ENCODE data around the gene E2F6. TPM values are rescaled to one million over a fixed set of nuclear protein-coding genes. Genes with fewer than 3 reads are reported as not detected.
"Not testable (repeated sequence)": the region's sequence is repeated elsewhere in the genome, so short reads cannot be mapped to it uniquely, and the experiment has no call there.

E2F6 gene
- total RNA-seq, 4 donors from 2014 or later = 15.6 to 20.1 (median 19.6) TPM

DNA sequence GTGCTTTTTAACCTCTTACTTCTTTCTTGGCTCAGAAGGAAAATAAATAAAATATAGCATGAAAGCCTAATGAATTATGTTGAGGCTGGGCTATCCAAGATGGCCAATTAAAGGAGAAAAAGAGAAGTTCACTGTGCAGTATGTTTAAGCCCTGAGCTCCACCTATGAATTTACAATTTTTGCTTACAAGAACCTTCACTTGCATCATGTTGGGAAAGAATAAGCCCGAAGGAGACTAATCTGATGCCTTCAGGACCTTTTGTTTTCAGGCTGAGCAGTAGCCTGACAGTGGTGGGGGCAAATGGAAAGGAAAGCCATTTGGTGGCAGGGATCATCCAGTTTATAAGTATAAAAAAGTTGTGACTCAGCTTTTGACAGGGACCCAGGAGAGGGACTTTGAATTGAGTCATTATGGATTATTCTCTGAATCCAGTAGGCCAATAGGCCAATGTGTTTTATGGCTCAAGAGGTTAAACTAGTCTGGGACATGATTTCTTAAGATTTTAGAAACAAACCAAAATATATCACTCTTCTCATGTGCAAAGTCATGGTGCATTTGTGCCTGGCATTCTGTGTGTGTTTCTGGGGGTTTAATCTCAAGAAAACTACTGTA lies 56.9 kb downstream of the E2F6 start:
- Histone ChIP-seq H3K4me3 (no peak overlapping the region), H3K27me3 (no peaks in the 10 kb centered on the region), H3K4me1 (peaks cover 0 to 53% (median 2%) of the 10 kb centered on the region in 3 donors), H3K27ac (no peak overlapping the region), H3K36me3 (no peaks in the 10 kb centered on the region), H3K9me3 (no peaks in the 10 kb centered on the region)
- WGBS, 2 donors (ENCODE audit: low coverage in 1 of 2) = 78 to 100% methylated on average over 1 of the region's 1 CpG
- no peak for TF ChIP-seq POLR2A (IDR thresholded peaks at IDR 0.05)
- no peak for TF ChIP-seq POLR2AphosphoS5 (IDR thresholded peaks at IDR 0.05)
- TF ChIP-seq, protein P1, sequence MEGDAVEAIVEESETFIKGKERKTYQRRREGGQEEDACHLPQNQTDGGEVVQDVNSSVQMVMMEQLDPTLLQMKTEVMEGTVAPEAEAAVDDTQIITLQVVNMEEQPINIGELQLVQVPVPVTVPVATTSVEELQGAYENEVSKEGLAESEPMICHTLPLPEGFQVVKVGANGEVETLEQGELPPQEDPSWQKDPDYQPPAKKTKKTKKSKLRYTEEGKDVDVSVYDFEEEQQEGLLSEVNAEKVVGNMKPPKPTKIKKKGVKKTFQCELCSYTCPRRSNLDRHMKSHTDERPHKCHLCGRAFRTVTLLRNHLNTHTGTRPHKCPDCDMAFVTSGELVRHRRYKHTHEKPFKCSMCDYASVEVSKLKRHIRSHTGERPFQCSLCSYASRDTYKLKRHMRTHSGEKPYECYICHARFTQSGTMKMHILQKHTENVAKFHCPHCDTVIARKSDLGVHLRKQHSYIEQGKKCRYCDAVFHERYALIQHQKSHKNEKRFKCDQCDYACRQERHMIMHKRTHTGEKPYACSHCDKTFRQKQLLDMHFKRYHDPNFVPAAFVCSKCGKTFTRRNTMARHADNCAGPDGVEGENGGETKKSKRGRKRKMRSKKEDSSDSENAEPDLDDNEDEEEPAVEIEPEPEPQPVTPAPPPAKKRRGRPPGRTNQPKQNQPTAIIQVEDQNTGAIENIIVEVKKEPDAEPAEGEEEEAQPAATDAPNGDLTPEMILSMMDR (IDR thresholded peaks at IDR 0.05) = no peak
- TF ChIP-seq EP300 (IDR thresholded peaks at IDR 0.05) = no peak
- no peak for ATAC-seq

- TF ChIP-seq POLR2A (IDR thresholded peaks at IDR 0.05) = no peak
- TF ChIP-seq POLR2AphosphoS5 (IDR thresholded peaks at IDR 0.05) = no peak
- no peak for TF ChIP-seq EP300 (IDR thresholded peaks at IDR 0.05)
- H3K9me3 ChIP-seq = no peaks in the 10 kb centered on the region
- peak overlapping the region; percentile 6 to 78 (median 74) for H3K27ac ChIP-seq
- no peaks in the 10 kb centered on the region for H3K36me3 ChIP-seq
- peaks cover 0 to 52% (median 2%) of the 10 kb centered on the region in 3 donors for H3K4me1 ChIP-seq
- H3K4me3 ChIP-seq = no peak overlapping the region
- ATAC-seq = no peak
- 69% methylated on average over 6 of the region's 6 CpGs for WGBS, 2 donors (ENCODE audit: low coverage in 1 of 2)
- H3K27me3 ChIP-seq = no peaks in the 10 kb centered on the region
Measured at GRCh38 chr2:11407413-11407812, 58.5 kb downstream of the E2F6 start.

- 12% methylated on average over 2 of the region's 3 CpGs; no CpG with 5 or more reads in 1 of the 2 donors for WGBS, 2 donors (ENCODE audit: low coverage in 1 of 2)
- H3K27ac ChIP-seq = peak overlapping the region; percentile 6 to 78 (median 74)
- peaks cover 0 to 48% (median 2%) of the 10 kb centered on the region in 3 donors for H3K4me1 ChIP-seq
- no peak overlapping the region for H3K4me3 ChIP-seq
- peak; percentile 67 for ATAC-seq
- TF ChIP-seq, protein P1 (IDR thresholded peaks at IDR 0.05) = no peak
- peak; percentile 8 for TF ChIP-seq POLR2AphosphoS5 (IDR thresholded peaks at IDR 0.05)
- H3K27me3 ChIP-seq = no peaks in the 10 kb centered on the region
- no peaks in the 10 kb centered on the region for H3K9me3 ChIP-seq
- no peaks in the 10 kb centered on the region for H3K36me3 ChIP-seq
Measured at GRCh38 chr2:11406958-11407381, 59.0 kb downstream of the E2F6 start.

- Histone ChIP-seq H3K27me3 (no peaks in the 10 kb centered on the region), H3K4me1 (peaks cover 0 to 42% (median 2%) of the 10 kb centered on the region in 3 donors), H3K4me3 (no peak overlapping the region), H3K27ac (peak overlapping the region; percentile 6 to 78 (median 74)), H3K36me3 (no peaks in the 10 kb centered on the region), H3K9me3 (no peaks in the 10 kb centered on the region)
- peak; percentile 38 for ATAC-seq
- TF ChIP-seq, protein P1 (IDR thresholded peaks at IDR 0.05) = no peak
- TF ChIP-seq POLR2AphosphoS5 (IDR thresholded peaks at IDR 0.05) = peak; percentile 45
- WGBS, 2 donors (ENCODE audit: low coverage in 1 of 2) = 21 to 25% methylated on average over 10 to 17 of the region's 18 CpGs
Measured at GRCh38 chr2:11406267-11406957, 59.5 kb downstream of the E2F6 start.

DNA sequence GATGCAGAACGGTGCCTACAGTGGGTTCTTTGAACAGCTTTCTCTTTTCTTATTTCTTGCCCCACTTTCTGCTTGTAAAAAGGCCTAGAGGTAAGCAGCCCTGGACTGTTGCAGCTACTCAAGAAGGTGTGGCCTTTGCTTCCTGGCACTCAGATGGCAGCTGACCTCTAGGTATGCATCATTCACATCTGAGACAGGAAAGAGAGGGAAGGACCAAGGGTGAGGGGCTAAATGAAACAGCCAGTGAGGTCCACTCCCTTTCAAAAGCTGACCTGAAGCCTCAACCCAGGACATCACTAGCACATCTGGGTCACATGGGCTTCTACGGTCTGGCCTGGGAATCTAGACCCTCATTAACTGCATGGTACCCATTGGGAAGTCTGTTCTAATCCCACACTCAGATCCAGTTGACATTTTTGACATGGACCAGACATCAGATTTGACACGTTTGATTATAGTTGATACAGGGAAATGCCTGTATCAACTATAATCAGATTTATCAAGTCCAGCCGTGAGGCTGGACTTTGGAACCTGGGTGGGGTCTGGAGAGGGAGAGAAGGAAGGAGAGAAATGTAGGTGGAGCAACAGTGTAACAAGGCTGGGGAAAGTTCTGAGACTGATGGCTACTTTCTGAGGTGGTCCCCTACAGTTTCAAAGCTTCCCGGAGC lies 60.2 kb downstream of the E2F6 start:
- Histone ChIP-seq H3K4me1 (peaks cover 0 to 38% (median 2%) of the 10 kb centered on the region in 3 donors), H3K27me3 (no peaks in the 10 kb centered on the region), H3K9me3 (no peaks in the 10 kb centered on the region), H3K4me3 (no peak overlapping the region), H3K36me3 (no peaks in the 10 kb centered on the region), H3K27ac (peak overlapping the region in 3 of 4 donors; percentile 69 to 78 (median 78))
- ATAC-seq = no peak
- no peak for TF ChIP-seq EP300 (IDR thresholded peaks at IDR 0.05)
- no peak for TF ChIP-seq POLR2AphosphoS5 (IDR thresholded peaks at IDR 0.05)
- TF ChIP-seq, protein P1 (IDR thresholded peaks at IDR 0.05) = no peak
- no peak for TF ChIP-seq POLR2A (IDR thresholded peaks at IDR 0.05)
- WGBS, 2 donors (ENCODE audit: low coverage in 1 of 2) = 54 to 81% methylated on average over 4 to 5 of the region's 5 CpGs

GRCh38 chr2:11405074-11405406 lies 60.9 kb downstream of the E2F6 start:
- peak overlapping the region in 3 of 4 donors; percentile 69 to 78 (median 71) for H3K27ac ChIP-seq
- peaks cover 0 to 38% (median 2%) of the 10 kb centered on the region in 3 donors for H3K4me1 ChIP-seq
- H3K4me3 ChIP-seq, ATAC-seq, H3K9me3 ChIP-seq, H3K27me3 ChIP-seq, H3K36me3 ChIP-seq: not testable (repeated sequence)
- WGBS, 2 donors (ENCODE audit: low coverage in 1 of 2) = 73 to 89% methylated on average over 2 to 7 of the region's 8 CpGs

All from gastroesophageal sphincter (tissue), 4 donors.